HG03521 (cell line): ENCODE data around the gene TFEB.

ENCODE experiments used
- ATAC-seq: cut with Tn5 transposase; IDR thresholded peaks from one replicate; pipeline ENCODE4 v1.9.1; 2021; ENCODE audit warnings: mild to moderate bottlenecking, moderate library complexity; ENCODE audit not compliant: unreplicated experiment

TFEB gene

DNA sequence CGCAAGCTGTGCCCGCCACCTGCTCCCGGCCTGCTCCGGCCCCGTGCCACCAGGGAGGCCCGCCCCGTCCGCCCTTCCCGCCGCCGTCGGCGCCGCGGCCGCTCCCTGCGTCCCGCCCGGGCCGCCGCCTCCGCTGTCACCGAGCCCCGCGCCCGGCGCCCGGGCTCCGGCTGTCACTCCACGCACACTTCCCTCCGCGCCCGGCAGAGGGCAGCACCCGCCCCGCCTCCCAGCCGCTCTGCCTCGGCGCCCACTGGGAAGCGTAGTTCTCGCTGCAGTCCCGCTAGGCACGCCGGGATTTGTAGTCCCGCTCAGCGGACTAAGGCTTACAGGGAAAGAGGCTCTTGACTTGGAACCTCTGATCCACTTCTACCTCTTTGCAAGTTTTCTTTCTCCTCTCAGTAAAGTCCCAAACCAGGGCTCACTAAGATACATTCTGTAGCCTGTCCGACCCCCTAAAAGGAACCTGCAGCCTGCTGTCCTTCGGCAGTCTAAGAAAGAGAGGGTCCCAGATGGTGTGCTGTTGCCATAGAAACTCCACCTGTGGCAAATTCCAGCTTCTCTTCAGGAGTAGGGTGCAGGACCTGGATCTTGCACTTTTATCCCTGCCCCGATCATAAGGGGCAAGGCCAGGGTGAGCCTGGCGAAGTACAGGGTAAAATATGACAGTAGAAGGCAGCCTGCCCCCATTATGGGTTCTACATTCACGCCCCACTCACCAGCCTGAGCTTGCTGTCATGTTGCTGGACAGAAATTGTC lies at the start of gene TFEB:
TSS of gene TFEB (minus strand) at position 182 of the 759 bp plus-strand sequence. CDS start 44,395 bp downstream, outside the sequence.
- peak; percentile 47 for ATAC-seq

DNA sequence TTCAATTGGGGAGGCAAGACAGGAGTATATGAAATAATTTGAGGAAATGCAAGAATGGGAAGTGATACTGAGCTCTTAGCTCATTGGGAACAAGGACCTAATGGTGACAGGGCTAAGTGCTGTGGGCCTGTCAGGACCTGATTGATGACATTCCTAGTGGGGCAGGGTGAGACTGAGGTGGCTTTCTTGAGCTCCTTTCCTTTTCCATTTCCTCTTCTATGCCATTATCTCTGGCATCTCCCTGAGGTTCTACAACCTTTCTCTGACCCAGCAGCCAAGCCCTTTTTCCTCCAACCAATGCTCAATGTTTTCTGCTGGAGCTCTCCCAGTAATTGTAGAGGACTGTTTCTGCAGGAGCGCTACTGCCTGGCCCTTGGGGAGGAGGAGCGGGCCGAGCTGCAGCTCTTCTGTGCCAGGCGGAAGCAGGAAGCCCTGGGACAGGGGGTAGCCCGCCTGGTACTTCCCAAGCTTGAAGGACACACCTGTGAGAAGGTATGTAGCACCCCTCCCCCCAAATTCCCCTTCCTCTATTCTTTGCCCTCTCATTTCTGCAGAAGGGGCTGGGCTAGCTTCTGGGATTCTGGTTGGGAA lies 49.3 kb upstream of the TFEB start:
- no peak for ATAC-seq

DNA sequence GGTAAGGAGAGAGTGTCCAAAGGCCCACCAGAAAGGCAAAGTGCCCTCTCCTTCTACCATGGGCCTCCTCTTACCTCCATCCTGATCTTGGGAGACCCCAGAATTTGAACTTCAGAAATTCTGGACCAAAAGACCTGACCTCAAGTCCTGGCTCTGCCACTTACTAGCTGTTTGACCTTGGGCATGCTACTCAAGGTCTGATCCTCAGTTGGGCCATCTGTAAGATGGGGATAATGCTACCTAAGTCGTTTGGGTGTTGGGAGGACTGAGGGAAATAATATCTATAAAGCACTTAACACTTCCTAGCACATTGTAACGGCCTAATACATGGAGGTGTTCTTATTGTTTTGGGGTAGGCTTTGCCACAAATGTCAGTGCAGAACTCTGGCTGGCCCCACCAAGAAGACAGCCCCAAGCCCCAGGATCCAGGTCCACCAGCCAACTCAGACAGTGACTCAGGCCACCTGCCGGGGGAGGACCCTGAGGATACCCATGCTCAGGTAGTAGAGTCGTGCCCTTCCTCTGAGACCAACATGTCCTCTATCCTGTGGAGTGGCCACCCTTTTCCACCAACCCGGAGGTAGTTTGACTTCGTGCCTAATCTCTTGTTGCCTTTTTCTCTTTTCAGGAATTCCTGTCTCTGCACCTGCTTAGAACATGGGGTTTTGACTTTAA lies 47.8 kb upstream of the TFEB start:
- ATAC-seq, result no peak

DNA sequence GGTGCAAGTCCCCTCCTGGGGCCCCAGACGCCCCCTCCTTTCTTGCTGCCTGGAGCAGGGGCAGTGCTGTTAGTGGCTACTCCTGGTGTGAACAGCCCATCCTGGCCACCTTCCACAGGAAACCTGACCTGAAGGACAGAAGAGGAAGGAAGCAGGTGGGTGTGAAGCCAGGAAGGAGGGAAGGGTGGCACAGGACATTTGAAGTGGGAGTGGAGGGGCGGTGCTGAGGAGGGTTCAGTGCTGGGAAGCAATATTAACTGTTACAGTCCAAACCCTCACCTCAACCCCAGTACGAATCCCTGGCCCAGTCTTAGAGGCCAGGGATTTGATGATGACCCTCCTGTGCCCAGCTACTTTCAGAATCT lies 45.9 kb upstream of the TFEB start:
- ATAC-seq, result no peak

DNA sequence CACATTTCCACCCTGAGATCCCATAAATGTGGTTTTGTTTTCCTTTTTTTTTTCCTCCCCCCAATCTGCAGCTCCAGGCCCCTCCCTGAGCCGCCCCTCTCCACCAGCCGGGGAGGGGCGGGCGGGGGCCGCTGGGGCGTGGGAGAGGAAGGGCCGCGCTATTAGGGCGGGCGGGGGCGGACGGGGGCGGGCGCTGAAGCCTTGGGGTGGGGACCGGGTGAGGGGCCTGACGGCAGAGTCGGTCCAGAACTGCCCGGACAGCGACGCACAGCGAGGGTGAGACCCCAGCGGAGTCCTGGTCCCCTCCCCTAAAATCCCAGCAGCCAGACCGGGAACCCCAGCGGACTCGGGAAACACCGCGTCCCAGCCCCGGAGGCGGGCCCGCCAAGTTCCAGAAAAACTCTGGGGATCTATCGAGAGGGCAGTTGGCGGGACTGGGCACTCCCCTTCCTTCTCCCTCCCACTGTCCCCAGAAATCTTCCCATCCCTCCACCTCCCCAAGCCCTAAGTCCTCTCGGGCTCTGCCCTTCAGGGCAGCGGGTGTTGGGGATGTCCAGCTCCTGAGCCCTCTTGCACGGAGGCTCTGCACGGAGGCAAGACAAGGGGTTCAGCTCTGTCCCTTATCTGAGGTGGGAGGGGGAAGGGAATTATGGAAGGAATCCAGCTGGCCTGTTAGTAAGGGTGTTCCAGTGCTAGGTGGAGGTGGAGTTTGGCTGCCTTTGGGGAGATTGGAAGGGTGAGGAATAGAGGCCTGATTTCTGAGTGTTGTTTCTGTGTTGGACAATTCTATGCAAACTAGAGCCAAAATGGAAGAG lies 45.4 kb upstream of the TFEB start, which contains the start of gene PRICKLE4:
TSS of gene PRICKLE4 (plus strand) at position 232 of the 815 bp plus-strand sequence. CDS start 2,692 bp downstream, outside the sequence.
- no peak for ATAC-seq

DNA sequence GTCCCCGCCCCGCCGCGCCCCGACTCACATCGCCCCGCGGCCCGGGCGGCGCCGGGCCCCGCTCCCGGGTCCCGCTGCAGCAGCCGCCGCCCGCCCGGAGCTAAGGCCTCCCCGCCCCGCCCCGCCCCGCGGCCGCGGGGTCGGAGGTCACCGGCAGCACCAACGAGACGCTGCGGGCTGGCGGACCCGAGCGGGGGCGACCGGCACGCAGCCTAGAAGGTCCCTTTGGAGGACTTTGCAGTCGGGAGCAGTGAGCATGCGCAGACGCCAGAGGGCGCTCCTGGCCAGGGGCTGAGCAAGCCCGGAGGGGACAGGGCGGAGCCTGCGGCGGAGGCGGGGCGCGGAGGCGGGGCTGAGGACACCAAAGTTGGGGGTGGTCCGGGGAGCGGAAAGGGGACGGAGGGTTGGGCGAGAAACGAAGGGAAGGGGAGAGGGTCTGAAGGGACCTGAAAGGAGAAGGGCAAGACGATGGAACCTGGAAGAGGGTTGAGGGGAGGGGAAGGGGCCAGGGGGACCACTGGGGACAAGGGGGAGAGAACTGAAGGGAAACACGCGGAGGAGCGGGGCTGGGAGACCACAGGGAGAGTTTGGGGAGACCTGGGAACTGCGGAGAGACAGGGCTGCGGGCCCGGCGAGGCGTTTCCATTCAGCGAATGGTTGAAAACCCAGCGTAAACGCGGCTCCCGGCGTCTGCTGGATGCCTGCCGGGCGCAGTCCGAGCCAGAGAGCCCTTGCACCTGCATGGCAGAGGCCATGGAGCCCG lies 44.6 kb upstream of the TFEB start, which contains the start of gene FRS3:
TSS of gene FRS3 (minus strand) at position 113 of the 763 bp plus-strand sequence. CDS start 2,913 bp downstream, outside the sequence.
- peak; percentile 88 for ATAC-seq

DNA sequence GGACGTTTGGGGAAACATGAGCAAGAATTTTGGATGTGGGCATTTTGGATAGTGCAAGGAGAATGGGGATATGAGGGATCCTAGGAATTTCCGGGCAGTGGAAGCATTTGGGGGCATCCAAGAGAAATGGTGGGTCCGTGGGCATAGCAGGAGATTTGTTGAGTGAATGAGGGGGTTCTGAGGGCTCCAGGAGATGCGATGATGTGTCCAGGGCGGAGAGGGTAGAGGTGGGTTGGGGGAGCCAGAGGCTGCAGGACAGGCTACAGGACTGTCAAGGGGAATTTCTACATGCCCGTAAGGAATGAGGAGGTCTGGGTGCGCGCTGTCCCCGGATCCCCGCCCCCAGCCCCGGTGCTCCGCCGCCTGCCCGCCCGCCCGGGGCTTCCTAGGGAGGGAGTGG lies 43.9 kb upstream of the TFEB start:
- peak; percentile 11 for ATAC-seq

DNA sequence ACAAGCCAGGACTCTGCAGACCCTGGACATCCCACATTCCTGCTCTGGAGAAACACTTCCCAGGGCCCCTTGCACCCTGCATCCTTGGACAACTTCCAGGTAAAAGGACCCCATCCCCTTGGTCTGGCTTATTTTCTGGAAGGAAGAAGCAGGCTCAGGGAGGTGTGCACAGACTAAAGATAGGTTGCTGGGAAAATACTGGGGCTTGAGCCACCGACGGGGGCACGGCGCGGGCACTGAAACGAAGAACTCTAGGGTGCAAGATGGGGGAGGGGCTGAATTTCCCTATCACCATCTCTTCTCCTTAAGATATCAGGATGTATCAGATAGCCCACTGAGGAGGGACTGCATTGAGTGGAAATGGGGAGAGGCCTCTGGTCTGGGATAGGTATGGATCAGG lies 43.5 kb upstream of the TFEB start:
- ATAC-seq, result no peak

DNA sequence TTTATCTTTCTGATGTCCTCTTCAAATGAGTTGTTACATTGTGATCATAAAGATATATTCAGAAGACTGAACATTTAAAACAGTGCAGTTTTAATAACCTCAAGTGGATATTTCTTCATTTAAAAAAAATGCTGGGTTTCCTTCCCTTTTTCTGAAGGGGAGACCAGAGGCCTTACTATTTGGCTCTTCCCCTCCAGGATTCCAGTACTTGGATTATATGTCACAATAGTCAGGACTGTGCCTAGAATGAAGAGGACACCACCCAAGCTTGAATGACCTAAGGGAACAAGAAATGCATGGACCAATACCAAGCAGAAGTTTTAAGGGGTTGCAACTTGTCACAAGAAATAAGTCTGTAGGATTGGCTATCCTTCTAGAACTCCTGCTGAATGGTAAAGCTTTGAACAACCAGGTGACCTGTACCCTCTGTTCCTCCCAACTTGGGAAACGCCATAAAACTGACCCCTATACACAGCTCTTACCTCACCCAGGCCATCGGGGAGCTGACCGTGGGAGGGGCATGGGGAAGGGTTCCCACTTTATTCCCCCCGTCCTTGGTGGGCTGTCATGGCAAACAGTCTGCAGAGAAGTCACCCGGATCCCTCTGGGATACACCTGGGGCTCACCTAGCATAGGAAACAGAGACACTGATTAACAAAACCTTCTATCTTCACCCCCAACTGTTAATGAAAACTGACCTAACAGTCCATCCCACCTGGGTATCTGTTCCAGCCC lies 42.3 kb upstream of the TFEB start:
- no peak for ATAC-seq

DNA sequence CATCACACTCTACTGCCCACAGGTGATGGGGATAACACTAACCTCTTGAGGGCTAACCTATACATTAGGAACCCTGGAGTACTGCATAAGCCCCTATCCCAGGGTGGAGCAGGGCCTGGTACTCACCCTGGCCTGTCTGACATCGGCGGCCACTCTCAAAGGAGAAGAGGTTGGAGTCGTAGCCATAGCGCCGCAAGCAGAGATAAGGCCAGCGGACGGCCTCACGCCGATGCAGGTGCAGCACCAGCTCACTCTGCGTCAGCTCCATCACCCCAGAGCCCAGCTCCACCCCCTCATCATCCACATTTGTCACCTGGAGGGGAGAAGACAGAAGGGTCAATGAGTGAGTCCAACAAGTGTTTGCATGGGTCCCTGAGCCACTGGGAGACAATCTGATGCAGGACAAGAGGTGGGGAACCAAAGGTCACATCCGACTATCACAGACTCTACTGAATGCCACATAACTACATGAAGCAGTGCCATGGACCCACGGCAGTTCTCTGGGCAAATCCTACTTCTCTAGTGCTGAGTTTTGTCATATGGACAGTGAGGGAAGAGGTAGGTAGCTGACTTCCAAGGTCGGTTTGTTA lies 40.0 kb upstream of the TFEB start:
- no peak for ATAC-seq

DNA sequence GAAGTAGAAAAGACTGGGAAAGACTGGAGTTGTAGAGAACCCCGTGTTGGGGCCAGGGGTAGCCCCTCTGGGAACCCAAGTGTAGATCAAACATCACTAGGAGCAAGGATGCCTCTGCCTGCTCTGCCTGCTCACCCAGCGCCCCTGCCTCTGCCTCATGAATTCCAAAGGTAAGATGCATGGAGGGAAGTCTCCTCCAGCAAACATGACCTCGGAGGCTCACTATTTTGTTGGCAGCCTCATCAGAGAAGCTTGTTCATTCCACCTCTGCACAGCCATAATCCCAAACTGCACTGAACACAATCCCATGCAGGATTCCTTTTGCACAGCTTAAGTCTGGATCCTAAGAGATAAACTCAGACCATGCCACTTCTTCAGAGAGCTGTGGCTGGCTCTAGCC lies 39.4 kb upstream of the TFEB start:
- no peak for ATAC-seq

DNA sequence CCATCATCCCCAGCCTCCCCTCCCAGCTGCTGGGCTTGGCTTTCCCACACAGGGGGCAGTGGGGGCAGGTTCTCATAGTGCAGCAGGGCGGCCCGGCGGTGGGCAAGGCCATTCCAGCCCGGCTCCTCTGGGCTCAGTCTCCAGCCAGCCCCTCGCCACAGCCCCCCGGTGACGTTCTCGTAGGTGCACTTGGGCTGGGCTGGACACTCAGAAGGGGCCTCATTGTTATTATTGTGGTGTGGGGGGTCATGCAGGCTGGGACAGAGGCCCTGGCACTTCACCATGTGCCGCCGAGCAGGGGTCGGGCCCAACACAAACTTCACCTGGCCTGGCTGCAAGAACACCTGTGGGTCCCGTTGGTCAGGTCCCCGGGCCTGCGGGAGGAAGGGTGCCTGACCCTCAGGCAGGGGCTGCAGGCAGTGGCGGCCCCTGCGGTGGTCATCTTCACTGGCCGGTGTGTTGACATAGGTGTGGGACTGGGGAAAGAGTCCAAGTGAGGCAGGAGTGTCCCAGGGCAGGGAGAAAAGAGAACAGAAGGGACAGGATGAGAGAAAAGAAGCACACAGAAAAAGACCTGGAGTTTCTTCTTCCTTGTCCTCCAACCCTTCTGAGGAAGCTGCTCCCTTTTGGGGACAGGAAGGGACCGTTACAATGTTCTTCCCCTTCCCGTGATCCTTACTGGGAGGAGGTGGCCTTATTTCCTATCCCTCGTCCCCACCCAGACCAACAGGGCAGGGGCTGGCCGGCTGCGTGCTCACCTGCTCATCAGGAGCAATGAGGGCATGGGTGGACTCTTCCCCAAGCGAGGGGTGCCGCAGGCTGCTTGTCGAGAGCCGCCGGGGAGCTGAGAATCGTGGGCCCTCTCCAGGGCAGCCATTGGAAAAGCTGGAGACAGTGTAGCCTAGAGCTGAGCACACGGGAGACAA lies 35.9 kb upstream of the TFEB start:
- ATAC-seq, result no peak

DNA sequence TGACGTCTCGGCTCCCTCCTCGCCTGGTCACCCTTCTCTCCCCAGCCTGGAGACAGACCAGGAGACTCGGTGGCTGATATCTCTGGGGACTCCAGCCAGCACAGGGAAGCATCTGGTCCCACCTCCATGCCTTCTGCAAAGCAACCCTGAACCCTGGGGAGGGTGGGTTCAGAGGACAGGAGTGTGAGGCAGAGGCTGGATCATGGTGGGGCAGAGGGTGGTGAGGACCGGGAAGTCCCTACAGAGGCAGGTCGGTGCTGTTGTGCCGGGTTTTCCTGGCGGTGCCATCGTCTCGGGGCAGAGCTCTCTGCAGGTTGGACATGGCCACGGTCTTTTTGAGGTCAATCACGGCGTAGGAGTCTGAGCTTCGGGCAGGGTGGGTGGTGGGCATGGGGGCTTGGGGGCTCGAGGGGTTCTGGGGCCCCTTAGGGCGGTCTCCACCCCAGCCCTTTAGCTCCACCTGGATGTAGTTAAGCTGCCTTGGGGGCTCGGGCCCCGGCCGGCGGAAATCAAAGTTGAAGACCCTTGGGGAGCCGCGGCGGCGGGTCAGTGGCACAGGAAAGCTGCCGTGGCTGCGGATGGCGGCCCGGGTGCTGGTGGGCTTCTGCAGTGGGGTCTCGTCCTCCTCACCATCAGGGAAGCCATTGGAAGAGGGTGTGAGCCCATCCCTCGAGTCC lies 35.1 kb upstream of the TFEB start:
- no peak for ATAC-seq

DNA sequence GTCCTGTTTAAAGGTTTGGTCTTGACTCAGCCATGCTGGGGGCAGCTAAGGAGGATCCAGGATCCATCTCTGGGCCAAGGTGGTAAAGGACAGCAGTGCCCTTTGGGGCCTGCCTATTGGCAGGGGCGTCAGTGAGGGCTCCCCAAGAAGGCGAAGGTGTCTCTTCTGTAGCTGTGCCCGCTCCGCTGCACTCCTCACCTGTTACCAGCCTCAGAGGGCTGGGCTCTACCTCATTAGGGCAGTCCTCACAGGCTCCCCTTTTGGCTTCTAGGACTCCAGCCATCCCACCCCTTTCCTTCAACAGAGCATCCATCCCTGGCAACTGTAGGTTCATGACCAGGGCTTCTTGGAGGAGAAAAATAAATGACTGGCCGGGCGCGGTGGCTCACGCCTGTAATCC lies 34.0 kb upstream of the TFEB start:
- no peak for ATAC-seq

DNA sequence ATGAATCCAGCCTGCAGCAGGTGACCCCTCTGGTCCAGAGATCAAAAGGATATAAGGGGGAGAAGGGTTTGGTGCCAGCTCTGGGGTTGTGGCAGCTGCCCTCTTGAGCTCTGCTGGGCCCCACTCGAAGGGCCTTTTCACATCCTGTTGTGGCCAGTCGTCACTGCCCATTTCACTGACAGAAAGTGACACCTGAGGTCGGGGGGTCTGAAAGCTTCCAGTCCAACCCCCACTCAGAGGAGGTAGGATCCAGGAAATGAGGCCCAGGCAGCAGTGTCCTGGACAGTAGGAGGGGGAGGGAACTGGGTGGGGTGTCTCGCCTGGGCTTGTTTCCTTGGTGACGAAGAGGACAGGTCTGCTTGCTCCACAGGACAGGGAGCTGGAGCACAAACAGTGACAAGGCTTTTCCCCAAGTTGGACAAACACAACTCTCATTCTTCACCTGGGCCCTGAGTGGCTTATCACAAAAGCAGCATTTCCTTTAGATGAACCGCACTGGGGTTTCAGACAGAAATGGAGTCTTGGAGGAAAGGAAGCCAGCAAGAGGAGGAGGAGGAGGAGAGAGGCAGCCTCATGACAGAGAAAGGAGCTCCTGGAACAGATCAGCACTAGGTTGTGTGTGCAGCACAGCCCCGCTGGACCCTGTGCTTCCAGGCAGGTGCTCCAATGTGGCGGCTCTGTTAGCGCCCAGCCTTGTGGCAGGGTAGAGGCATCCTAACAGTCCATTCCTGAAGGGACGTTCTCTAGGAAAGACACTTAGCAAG lies 33.3 kb upstream of the TFEB start:
- no peak for ATAC-seq

DNA sequence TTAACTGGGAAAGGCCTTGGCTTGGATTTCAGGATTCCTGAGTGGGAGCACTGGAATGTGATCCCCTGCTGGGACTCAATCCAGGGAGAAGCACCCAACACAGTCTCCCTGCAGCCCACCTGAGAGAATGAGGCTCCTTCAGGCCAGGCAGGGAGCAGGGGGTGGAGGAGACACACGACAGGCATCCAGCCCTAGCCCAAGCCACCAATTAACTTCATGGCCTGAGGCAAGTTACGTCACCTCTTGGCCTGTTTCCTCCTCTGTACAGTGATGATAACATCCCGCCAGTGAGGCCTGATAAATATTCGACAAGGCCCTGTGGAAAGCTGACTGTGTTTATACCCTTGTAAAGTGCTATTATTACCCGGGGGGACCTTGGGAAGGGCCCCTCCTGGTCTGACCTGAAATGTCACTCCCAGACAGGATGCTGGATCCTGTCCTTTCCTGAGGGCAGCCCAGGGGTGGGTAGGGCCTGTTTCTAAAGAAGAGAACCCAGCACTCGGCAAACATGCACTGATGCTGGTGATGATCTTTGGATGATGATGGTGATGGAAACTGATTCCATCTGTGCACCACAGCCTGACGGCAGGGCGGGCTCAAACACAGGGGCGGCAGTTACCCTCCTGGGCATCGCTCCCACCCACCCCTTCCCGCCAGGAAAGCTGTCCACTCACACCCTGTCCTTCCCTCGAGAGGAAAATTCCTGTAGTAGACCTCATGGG lies 31.9 kb upstream of the TFEB start:
- ATAC-seq, result no peak
